MM.1S (cell line): Measurements from ENCODE around the gene ANO2.

ENCODE experiments used
- CTCF ChIP-seq: fragments of 300-600 bp; sonication (generic); IDR thresholded peaks from 2 replicates; pipeline ENCODE4 v1.5.1; 2016; ENCODE audit warnings: antibody characterized with exemption, low read length, mixed read lengths
- EZH2 ChIP-seq: fragments of 300-600 bp; sonication (generic); optimal IDR thresholded peaks from 2 replicates; pipeline ENCODE3; 2017; ENCODE audit warnings: low read depth, mild to moderate bottlenecking, antibody characterized with exemption, low read length, mixed read lengths
- EZH2phosphoT487 ChIP-seq: fragments of 300-600 bp; sonication (generic); IDR thresholded peaks from 2 replicates; pipeline ENCODE4 v1.6.1; 2018; ENCODE audit warnings: antibody characterized with exemption, low read length

DNA sequence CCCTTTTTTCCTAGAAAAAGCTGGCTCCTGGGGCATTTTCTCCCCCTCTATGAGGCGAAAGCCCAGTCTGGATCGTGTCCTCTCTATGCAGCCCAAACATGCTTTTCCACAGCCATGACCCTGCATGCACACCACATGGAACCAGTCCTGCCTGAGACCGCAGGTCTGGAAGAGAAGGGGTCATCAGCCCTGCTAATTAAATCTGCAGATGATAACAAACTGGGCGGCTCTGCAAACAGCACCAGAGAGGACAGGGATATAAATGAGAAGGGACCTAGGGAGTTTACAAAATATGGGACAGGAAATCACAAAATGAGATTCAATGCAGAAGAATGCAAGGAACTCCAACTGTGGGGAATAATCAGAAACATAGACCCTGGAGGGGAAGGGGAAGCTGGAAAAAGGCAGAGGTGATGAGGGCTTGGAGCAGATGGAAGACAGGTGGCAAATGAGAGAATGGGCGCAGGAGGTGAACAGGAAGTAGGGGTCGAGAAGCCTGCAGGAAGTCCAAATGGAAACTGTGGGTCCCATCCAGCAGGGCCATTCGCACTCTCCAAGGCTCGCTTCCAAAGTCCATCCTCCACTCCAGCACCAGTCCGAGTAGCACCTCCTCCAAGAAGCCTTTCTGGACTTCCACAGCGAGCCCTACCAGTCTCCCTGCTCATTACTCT, 76.3 kb downstream of the ANO2 start:
- no peak for TF ChIP-seq EZH2
- no peak for TF ChIP-seq CTCF
- no peak for TF ChIP-seq EZH2phosphoT487
